GM20000 (cell line): ENCODE data around the gene HTT.

Experiments
- DNase-seq: peaks from one replicate; pipeline ENCODE4 v3.0.0; 2012; ENCODE audit warnings: low spot score
- TF ChIP-seq, protein P1 (sequence below): IDR thresholded peaks from 2 replicates; pipeline ENCODE4 v1.5.1; 2012; ENCODE audit warnings: mild to moderate bottlenecking, control low read depth; ENCODE audit errors: extremely low read depth, missing control alignments

Gene HTT

DNA sequence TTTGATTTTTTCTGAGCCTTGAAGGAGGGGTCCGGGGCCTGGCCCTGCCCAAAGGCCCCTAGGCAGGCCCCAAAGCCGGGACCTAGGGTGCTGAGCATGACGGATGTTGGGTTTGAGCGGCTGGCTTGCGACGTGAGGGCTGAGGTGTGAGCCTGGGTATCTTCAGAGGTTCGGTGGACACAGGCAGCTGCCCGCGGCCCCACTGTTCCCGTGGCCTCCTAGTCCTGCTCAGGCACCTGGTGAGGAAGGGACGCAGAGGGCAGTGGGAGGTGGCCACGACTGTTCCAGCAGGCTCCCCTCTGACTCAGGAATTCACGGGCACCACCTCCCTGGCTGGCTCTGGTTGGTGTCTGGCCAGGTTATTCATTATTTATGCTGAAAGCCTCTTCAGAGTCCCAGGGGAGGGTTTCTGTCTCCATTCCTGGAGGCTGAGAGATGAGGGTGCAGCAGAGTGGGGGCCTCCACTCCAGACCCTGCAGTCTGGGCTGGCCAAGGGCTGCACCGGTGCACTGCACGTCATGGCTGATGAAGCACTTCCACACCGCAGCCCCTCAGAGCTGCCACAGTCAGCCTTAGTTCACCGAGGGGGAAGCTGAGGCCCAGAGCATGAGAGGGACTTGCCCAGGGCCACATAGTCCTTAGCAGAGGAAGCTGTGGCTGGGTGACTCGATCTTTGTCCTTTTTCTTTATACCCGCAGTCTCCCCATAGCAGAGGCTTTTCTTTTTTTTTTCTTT is 176.6 kb downstream of the HTT start:
- TF ChIP-seq, protein P1, sequence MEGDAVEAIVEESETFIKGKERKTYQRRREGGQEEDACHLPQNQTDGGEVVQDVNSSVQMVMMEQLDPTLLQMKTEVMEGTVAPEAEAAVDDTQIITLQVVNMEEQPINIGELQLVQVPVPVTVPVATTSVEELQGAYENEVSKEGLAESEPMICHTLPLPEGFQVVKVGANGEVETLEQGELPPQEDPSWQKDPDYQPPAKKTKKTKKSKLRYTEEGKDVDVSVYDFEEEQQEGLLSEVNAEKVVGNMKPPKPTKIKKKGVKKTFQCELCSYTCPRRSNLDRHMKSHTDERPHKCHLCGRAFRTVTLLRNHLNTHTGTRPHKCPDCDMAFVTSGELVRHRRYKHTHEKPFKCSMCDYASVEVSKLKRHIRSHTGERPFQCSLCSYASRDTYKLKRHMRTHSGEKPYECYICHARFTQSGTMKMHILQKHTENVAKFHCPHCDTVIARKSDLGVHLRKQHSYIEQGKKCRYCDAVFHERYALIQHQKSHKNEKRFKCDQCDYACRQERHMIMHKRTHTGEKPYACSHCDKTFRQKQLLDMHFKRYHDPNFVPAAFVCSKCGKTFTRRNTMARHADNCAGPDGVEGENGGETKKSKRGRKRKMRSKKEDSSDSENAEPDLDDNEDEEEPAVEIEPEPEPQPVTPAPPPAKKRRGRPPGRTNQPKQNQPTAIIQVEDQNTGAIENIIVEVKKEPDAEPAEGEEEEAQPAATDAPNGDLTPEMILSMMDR = no peak
- no peak for DNase-seq

DNA sequence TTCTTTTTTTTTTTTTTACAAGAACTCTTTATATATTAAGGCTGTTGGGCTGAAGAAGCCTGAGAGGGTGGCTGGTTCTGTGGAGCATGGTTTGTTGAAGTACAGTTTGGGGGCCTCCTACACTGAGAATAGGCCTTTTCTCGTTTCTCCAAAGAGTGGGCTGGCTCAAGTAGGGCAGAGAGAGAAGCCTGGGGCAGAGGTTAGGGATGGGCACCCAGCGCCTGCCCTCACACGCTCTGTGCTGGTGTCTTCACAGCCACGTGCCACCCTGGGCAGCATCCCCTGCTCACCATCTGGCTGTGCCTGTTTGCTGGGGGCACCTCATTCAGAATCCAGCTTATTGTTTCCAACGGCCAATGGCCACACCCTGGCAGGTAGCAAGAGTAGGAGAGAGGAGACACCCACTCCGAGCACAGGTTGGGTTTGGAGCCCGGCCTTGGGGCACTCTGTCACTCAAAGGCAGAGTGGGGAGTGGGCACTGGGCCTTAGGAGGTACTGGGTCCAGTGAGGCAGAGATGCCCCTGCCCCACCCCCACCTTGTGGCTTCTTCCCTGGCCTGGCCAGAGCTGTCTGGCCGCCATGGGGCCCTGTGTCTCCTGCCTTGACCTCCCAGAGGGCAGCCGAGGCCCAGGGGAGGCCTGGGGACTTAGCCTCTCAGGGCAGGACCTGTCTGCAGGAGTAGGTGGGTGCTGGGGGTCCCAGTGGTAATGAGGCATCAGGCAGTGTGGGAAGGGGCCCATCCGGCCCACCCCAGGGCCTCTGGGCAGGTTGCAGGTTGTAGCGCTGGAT is 177.4 kb downstream of the HTT start:
- TF ChIP-seq, protein P1 = no peak
- DNase-seq = no peak

DNA sequence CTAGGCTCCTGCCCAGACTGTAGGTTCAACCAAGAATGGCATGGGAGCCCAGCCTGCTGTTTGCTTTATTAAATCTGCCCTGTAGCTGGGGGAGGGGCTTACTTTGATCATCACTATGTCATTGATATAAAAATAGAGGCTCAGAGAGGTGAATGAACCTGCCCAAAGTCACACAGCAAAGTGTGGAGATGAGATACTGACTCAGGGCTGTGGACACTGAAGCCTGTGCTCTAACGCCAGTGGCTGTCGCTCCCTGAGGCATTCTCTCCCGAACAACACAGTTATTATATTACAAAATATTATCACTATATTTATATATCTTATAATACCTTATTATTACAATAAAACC is 178.0 kb downstream of the HTT start:
- TF ChIP-seq, protein P1 = no peak
- no peak for DNase-seq

DNA sequence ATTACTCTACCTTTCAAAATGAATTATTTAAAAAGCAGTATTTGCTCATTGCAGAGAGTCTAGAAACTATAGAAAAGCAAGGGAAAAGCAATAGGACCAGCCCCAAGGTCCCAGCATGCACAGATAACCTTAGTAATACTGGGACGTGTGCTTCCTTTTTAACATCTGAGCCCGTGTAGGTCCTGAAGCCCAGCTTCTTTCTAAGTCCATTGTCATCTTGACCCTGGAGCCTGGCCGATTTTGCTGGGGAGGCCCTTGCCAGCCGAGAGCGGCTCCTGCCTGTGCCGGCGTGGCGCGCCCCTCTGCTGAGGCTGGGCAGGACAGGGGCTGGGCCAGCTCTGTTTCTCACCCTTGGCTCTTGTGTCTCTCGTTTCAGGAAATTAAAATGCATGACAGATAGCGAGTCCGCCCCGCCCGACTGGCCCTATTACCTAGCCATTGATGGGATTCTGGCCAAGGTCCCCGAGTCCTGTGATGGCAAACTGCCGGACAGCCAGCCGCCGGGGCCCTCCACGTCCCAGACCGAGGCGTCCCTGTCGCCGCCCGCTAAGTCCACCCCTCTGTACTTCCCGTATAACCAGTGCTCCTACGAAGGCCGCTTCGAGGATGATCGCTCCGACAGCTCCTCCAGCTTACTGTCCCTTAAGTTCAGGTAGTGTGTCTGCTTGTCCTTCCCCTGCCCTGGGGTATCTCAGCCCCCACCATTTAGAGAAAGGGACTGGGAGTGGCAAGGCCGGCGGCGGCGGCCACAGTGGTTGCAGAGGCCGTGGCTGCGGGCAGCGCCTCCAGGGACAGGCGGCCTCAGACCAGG is 178.6 kb downstream of the HTT start:
- TF ChIP-seq, protein P1 = no peak
- no peak for DNase-seq

DNA sequence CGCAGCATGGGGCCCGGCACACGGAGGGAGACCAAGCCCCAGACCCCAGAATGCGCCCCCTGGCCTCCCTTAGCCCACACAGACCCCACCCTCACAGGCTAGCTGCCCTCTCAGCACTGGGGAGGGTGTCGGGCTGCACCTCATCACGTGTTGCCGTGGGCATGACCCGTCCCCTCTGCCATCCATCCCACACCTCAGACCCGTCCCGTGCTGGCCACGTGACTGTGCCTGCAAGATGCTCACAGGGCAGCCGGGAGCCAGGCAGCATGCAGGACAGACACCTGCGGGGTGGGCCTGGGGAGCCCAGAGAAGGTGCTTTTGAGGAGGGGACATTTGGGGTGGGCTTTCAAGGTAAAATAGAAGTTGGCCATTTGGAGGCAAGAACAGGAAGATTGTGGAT is 179.3 kb downstream of the HTT start:
- TF ChIP-seq, protein P1 = no peak
- DNase-seq = no peak

DNA sequence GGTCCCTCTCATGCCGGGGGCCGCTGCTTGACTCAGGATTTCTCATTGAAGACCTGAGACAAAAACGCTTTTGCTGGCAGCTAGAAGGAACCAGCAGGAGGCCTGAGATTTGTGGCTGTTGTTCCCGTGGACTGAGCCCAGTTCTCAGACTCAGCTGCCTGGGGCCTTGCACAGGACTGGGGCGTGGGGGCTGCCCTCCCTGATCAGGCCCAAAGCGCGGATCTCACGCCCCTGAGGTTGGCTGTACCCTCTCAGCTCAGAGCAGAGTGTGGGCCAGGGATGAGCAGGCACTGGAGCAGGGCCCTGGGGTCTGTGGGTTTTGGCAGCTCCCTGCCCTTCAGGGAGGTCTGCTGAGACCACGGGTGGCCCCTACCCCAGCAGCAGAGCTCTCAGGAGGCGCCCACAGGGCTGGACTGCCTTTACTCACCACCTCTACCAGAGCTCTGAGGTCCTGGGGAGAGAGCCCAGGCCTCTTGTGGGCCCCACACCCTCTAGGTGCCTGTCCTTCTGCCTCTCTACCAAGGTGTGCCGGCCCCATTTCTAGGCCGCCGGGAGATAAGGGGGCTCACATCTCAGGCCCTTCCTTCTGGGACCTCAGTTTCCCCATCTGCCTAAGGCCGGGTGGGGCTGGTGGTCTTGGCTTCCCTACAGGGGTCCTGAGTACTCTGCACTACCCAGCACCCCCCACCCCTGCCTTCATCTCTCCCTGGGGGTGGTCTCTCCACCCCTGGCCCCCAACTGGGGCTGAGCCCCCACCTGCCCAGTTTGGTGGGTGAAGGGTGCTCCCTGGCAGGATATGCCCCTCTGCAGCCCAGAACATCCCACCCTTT is 180.0 kb downstream of the HTT start:
- DNase-seq = no peak
- TF ChIP-seq, protein P1 = no peak
